Thoracic aorta endothelial cell (primary cell): ENCODE results near the gene PUM2. TPM values are rescaled to one million over a fixed set of nuclear protein-coding genes. Genes with fewer than 3 reads are reported as not detected.

Experiments
- small RNA-seq: library from RNA; depleted of rRNA; stranded (forward); fragments of <200 nt; gene quantifications from one replicate; pipeline ENCODE3, GENCODE V24; 2012
- total RNA-seq: library from RNA; depleted of rRNA; stranded (reverse); fragments of >200 nt; gene quantifications from 2 replicates; pipeline ENCODE4 v1.2.3, GENCODE V29; 2012

PUM2 gene
- 71.4 and 85.6 TPM in 2 replicates for total RNA-seq

GRCh38 chr2:20350753-20351554 lies at the start of gene PUM2:
PUM2 (minus strand) TSS chr2:20350844; CDS start chr2:20327360, 23,484 bp downstream.

GRCh38 chr2:20224716-20225293 lies 125.8 kb downstream of the PUM2 start, which contains the start of gene SDC1:
SDC1 (minus strand) TSS chr2:20225130; CDS start chr2:20224867, 263 bp downstream.

Small RNAs within 50 kb of the gene (small RNA-seq; reads per million reads assigned to genes)
- not detected for gene RNU7-113P

Other genes with a start within 250 kb of the PUM2 start
- 1.6 and 2.4 TPM in 2 replicates for gene SDC1, start 125.7 kb downstream of the PUM2 start, total RNA-seq
- gene RHOB, start 96.2 kb upstream of the PUM2 start, total RNA-seq, result 522 and 664 TPM in 2 replicates